NCI-H1092 treated with DMSO at 0.1 percent for 48 hours (cell line): Measurements from ENCODE around the gene INSRR.

Experiments used
- DNase-seq: peaks from one replicate; lab custom pipeline; 2025; lab: John Stamatoyannopoulos, UW

The INSRR gene

GRCh38 chr1:156858959-156859522 is at the start of gene INSRR:
Gene INSRR (minus strand): TSS chr1:156859117. CDS start chr1:156858621, 496 bp downstream.
- peak; percentile 62 for DNase-seq

- DNase-seq: no peak
Observed at GRCh38 chr1:156908541-156908940, 49.6 kb upstream of the INSRR start.

DNA sequence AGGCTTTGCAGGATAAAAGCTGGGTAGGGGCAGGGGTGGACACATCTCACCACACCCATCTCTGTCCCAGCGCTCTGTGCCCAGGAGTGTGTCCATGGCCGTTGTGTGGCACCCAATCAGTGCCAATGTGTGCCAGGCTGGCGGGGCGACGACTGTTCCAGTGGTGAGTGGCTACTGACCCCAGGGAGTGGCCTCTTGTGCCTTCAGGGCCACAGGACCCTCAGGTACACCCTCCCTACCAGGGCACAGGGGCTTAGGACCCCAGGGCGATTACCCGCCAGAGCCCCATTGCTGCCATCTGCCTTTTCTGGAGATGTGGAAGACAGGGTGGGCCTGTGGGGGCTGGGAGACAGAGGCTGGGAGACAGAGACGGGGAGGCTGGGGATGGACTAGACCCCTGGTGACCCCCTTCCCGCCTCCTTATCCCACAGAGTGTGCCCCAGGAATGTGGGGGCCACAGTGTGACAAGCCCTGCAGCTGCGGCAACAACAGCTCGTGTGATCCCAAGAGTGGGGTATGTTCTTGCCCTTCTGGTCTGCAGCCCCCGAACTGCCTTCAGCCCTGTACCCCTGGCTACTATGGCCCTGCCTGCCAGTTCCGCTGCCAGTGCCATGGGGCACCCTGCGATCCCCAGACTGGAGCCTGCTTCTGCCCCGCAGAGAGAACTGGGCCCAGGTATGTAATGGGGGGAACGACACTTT is 47.4 kb upstream of the INSRR start:
- DNase-seq: no peak

DNA sequence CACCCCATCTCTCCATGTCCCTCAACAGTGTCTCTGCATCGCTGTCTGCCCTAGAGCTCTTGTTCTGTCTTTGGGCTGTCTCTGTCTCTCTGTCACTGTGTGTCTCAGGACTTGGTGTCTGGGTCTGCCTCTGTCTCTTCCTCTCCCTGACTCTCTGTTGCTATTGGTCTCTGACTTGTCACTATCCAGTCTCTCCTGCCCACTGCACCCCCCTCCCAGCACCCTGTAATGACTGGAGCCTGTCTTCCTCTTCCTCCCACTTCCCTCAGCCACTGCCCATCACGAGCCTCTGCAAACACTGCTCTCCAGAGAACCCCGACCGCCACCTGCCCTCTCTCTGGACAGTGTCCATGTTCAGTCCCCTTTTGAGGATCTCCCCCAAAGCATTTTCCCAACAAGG is 46.7 kb upstream of the INSRR start:
- no peak for DNase-seq

- DNase-seq: no peak
Observed at GRCh38 chr1:156905176-156905575, 46.3 kb upstream of the INSRR start.

DNA sequence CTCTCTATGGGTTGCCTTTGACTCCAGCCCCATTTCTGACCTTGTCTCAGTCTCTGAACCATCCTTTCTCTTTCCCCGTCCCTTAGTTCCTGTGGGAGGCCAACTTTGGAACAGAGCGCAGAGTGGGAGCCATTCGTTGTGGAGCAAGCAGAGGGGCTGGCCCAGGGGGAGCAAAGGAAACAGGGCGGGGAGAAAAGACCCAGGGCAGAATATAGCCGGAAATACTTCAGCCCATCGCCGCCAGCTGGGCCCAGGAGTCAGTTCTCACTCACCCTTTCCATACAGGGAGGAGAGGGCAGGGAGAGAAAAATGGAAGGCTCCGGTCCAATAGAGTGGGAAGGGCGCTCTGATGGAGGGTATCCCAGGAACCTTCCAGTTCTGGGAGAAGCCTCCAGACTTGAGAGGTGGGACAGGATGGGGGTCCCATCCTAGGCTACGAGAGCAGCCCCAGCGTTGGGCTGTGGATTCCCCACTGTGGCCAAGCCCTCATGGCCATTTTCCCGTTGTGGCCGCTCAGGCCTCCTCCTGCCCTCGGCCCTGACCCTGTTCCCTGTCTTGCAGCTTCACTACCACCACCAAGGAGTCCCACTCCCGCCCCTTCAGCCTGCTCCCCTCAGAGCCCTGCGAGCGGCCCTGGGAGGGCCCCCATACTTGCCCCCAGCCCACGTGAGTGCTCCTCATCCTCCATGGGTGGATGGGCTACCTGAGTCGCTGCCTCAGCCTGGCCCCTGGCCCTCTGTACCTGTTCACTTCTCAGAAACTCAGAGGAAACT is 45.5 kb upstream of the INSRR start:
- DNase-seq: no peak

DNA sequence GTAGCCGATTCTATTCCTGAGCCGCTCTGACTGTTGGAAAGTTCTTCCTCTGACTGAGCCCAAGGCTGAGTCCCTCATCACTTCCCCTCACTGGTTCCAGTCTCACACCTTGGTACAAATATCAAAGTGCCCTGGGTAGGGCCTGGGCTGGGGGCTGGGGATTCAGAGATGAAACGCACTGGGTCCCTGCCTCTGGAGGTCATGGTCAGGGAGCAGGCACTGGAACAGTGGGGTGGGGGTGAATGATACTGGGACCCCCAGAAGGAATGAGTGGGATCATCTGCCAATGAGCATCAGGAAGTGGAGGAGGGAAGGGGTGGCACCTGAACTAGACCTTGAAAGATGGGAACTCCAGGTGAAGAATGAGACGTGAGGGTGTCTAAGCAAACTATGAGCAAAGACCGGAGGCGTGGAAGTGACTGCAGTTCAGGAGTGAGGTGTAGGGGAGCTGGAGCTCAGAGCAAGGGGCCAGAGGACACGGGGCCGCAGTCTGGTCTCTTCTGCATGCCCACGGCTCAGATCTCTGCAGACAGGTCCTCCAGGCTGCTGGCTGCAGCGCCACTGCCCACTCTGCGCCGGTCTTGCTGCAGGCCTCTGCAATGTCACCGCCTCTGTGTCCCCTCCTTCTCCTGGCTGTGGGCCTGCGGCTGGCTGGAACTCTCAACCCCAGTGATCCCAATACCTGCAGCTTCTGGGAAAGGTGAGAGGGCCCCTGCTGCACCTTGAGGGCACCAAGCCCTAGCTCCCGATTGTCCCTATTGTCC is 44.6 kb upstream of the INSRR start:
- DNase-seq: no peak

GRCh38 chr1:156901966-156902915 is 43.3 kb upstream of the INSRR start:
- no peak for DNase-seq

- DNase-seq: no peak
Observed at GRCh38 chr1:156901590-156901900, 42.6 kb upstream of the INSRR start.

DNA sequence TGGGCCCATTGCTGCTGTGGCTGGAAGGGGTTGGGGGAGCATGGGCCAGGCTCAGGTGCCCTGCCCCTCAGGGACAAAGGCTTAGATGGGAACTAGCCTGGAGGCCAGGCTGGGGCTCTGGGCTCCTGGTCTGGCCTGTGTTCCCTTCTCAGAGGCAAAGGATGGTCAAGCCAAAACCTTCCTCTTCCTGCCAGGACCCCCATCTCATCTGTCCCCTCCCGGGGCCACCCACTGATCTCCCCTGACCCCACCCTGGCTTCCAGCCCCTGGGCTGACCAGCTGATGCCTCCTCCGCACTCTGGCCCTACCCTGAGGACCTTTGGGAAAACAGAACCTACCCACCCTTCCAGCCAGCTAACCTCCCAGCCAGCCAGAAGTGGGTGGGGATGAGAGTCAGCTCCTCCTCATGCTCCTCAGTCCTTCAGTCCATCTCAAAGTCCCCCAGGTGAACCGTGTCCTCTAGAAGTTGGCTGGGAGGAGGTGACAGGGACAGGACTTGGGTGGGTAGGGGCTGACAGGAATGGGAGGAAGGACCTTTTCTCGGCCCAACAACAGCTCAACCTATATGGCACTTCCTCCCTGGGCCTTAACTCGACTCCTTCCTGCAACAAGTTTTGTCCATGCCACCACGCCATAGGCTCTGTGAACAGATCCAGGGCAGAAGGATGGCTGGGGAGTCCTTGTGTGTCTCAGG is 42.1 kb upstream of the INSRR start:
- no peak for DNase-seq

GRCh38 chr1:156899956-156900718 is 41.2 kb upstream of the INSRR start:
- DNase-seq: no peak

DNA sequence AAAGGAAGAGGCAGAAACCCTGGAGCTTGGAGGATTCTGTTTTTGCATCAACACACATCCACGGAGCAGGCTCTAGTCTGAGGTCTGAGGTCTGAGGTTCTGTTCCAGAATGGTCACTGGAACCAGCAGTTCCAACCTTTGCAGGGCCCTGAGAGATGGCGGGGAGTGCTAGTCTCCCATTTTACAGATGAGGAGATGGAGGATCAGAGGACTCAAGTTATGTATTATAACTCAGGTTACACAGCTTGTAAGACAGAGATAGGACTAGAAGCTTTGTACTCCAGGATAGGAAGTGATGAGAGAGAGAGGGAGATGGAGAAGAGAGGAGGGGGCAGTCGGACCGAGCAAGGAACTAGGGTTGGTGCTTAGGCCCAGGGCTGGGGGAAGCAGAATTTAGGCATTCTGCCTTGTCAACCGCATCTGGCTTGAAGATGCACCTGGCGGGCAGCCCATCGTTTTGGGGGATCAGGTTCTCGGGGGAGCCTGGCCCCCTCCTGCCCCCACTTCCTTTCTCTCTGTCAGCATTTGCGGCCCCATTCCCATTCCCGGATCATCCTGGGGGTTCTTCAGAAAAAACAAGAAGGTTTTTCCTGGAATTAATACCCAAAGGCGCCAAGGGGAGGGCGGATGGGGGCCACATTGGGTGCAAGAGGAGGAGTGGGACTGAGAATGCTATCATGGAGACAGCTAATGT is 40.2 kb upstream of the INSRR start:
- no peak for DNase-seq

GRCh38 chr1:156898161-156898566 is 39.2 kb upstream of the INSRR start:
- no peak for DNase-seq

- no peak for DNase-seq
Observed at GRCh38 chr1:156897078-156897825, 38.3 kb upstream of the INSRR start.

- DNase-seq: no peak
Observed at GRCh38 chr1:156896490-156897033, 37.6 kb upstream of the INSRR start.

GRCh38 chr1:156895927-156896326 is 37.0 kb upstream of the INSRR start:
- no peak for DNase-seq

- DNase-seq: no peak
Observed at GRCh38 chr1:156895455-156895812, 36.5 kb upstream of the INSRR start.

DNA sequence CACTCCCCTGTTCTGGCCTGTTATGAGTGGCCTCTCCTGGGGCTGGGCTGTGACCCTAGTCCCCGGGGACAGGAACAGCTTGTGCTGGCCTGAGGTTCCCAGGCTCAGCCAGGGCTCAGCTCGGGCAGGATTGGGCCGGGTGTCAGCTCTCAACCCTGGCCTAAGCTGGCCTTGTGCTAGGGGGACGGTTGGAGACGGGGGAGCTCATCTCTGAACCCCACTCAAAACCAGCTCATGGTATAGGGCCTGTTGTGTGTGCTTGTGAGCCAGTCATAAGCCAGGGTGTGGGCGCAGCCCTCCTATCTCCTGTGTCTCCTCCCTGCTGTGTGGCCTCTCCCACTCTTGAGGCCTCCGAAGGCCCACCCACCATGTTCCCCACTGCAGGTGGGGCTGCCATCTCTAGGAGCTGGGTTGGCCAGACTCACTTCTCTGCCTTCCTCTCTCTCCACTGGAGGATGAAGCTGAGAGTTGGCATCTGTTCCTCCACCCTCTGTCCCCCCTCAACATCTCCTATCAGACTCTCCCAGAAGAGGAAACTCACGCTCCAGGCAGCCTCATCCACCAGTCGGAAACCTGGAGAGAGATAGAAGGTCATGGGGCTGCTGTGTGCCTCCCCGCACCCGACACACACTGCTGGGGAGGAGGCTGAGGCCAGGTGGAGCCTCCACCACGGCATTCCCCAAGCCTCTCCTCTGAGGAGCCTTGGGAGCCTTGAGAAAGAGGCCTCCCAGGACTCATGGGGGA is 36.0 kb upstream of the INSRR start:
- no peak for DNase-seq
